Epithelial cell of esophagus (primary cell): ENCODE results near the gene ADAMTS12.

Experiments
- DNase-seq: peaks from one replicate; pipeline ENCODE4 v3.0.0; 2010; ENCODE audit warnings: low read depth
- H3K4me3 ChIP-seq: 2 replicates; pipeline ENCODE4 v1.5.1; 2011; ENCODE audit warnings: mild to moderate bottlenecking, low read length, control low read depth
- CTCF ChIP-seq: IDR thresholded peaks from 2 replicates; pipeline ENCODE4 v1.5.1; 2011; ENCODE audit warnings: low read depth, mild to moderate bottlenecking, low read length, control low read depth, inconsistent platforms; ENCODE audit not compliant: insufficient read depth; ENCODE audit errors: missing control alignments

Gene ADAMTS12

DNA sequence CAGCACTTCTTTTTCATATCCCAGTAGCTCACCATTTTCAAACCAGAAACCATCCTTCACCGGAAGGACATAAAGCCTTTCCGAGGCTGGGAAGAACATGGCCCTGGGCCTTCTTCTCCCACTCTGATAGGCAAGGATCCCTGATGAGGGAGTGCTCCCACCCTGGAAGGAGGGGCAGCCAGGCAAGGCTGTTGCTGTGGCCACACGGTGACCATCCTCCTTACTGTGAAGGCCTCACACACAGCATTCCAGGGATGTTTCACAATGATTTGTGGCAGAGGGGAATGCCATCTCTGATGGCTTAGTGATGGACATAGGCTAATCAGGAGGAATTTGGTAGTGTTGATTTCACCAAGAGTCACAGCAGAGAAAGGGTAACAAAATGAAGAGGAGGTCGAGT lies 130.7 kb downstream of the ADAMTS12 start:
- no peak for DNase-seq
- H3K4me3 ChIP-seq: no peak overlapping the region
- no peak for TF ChIP-seq CTCF

GRCh38 chr5:33758737-33759136 lies 133.1 kb downstream of the ADAMTS12 start:
- no peak overlapping the region for H3K4me3 ChIP-seq
- TF ChIP-seq CTCF: no peak

DNA sequence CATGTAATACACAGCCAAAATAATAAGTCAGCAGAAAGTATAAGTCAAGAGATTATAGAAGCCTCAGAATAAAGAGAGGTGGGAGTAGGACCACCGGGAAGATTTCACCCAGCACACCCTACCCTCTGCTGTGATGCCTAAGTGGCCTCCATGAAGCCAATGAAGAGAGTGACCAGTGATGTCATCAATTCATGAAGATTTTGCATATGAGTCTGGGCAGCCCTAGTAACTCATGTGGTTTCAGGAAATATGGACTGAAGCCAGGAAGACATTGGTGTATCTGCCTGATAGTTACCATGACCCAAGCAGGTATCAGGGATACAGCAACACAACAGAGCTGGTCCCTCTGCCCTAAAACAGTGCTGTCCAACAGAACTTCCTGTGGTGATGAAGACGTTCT lies 135.3 kb downstream of the ADAMTS12 start:
- DNase-seq: no peak
- no peak for TF ChIP-seq CTCF
- H3K4me3 ChIP-seq: no peak overlapping the region

More at GRCh38 chr5:33758737-33759136, 133.1 kb downstream of the ADAMTS12 start:
- no peak for DNase-seq

GRCh38 chr5:33755231-33755630 lies 136.6 kb downstream of the ADAMTS12 start:
- H3K4me3 ChIP-seq: no peak overlapping the region
- no peak for TF ChIP-seq CTCF
- DNase-seq: no peak

GRCh38 chr5:33753704-33754103 lies 138.1 kb downstream of the ADAMTS12 start:
- no peak overlapping the region for H3K4me3 ChIP-seq
- no peak for TF ChIP-seq CTCF
- no peak for DNase-seq

GRCh38 chr5:33748754-33749153 lies 143.0 kb downstream of the ADAMTS12 start:
- TF ChIP-seq CTCF: no peak
- H3K4me3 ChIP-seq: no peak overlapping the region
- DNase-seq: no peak

- no peak overlapping the region for H3K4me3 ChIP-seq
- TF ChIP-seq CTCF: no peak
- no peak for DNase-seq
These were observed 146.6 kb downstream of the ADAMTS12 start for GRCh38 chr5:33745101-33745770.
